Ascending aorta (tissue), 2 donors: Measurements from ENCODE around the gene MSH2. TPM values are rescaled to one million over a fixed set of nuclear protein-coding genes. Genes with fewer than 3 reads are reported as not detected.

Experiments used
- DNase-seq, 2 donors: peaks; one replicate each; pipeline ENCODE4 v3.0.0-alpha.2; 2019; ENCODE audit warnings: low spot score in 2 of 2
- H3K27ac ChIP-seq, 2 donors: fragments of 200-600 bp; sonication (generic); one replicate each; pipeline ENCODE4 v1.5.1; 2016 to 2017; ENCODE audit warnings: mild to moderate bottlenecking in 1 of 2
- H3K27me3 ChIP-seq: fragments of 200-600 bp; sonication (generic); one replicate; pipeline ENCODE4 v1.5.1; 2017
- H3K36me3 ChIP-seq, 2 donors: fragments of 200-600 bp; sonication (generic); one replicate each; pipeline ENCODE4 v1.5.1; 2016
- H3K4me1 ChIP-seq, 2 donors: fragments of 200-600 bp; sonication (generic); one replicate each; pipeline ENCODE4 v1.5.1; 2016 to 2017; ENCODE audit warnings: mild to moderate bottlenecking in 1 of 2
- H3K4me3 ChIP-seq, 2 donors: fragments of 200-600 bp; sonication (generic); one replicate each; pipeline ENCODE4 v1.5.1; 2016 to 2017; ENCODE audit warnings: mild to moderate bottlenecking in 1 of 2
- H3K9me3 ChIP-seq, 2 donors: fragments of 200-600 bp; sonication (generic); one replicate each; pipeline ENCODE4 v1.5.1; 2016
- intact Hi-C: fragments of 100-400 bp; cut with DNase I; formaldehyde crosslinking; loops from one replicate; pipeline ENCODE4 v1.15.1; 2023
- total RNA-seq: library from RNA; depleted of rRNA; stranded (reverse); fragments of >200 nt; gene quantifications from one replicate; pipeline ENCODE4 v1.1.0, GENCODE V29; 2016
- TF ChIP-seq, protein P1 (sequence below), 3 experiments: fragments of 200-600 bp in 2 of 3; fragments of 450-650 bp in 1 of 3; sonication (generic) in 2 of 3; IDR thresholded peaks; one replicate each; pipeline ENCODE4 v1.5.1; 2016 to 2019; ENCODE audit warnings: antibody characterized with exemption in 3 of 3, mild to moderate bottlenecking in 1 of 3, moderate library complexity in 1 of 3

Gene MSH2
- total RNA-seq, 1 donor from 2014 or later: 7.5 TPM

DNA sequence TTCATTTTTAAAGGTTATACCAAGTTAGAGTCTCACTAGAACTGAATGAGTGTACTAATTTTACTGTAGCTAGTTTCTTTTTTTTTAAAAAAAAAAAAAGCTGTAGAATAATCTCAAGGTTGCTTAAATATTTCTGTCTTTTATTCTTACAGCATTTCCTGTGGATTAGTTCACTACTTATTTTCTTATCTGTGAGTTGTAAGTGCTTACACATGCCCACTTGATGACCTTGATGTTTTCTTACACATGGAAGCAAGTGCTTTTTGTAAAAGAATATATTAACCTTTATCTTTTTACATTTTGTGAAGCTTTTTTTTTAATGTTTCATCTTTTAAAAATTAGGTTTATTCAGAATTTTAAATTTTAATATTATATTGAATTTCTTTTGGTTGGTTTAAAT, 57.8 kb downstream of the MSH2 start:
- no peak for DNase-seq
- intact Hi-C loops: no loop called here
- Histone ChIP-seq H3K27me3 (no peaks in the 10 kb centered on the region), H3K4me3 (no peak overlapping the region), H3K9me3 (no peaks in the 10 kb centered on the region), H3K36me3 (peaks cover 0 to 12% of the 10 kb centered on the region in 2 donors), H3K4me1 (no peaks in the 10 kb centered on the region), H3K27ac (no peak overlapping the region)
- TF ChIP-seq, protein P1, sequence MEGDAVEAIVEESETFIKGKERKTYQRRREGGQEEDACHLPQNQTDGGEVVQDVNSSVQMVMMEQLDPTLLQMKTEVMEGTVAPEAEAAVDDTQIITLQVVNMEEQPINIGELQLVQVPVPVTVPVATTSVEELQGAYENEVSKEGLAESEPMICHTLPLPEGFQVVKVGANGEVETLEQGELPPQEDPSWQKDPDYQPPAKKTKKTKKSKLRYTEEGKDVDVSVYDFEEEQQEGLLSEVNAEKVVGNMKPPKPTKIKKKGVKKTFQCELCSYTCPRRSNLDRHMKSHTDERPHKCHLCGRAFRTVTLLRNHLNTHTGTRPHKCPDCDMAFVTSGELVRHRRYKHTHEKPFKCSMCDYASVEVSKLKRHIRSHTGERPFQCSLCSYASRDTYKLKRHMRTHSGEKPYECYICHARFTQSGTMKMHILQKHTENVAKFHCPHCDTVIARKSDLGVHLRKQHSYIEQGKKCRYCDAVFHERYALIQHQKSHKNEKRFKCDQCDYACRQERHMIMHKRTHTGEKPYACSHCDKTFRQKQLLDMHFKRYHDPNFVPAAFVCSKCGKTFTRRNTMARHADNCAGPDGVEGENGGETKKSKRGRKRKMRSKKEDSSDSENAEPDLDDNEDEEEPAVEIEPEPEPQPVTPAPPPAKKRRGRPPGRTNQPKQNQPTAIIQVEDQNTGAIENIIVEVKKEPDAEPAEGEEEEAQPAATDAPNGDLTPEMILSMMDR (IDR thresholded peaks at IDR 0.05): no peak

DNA sequence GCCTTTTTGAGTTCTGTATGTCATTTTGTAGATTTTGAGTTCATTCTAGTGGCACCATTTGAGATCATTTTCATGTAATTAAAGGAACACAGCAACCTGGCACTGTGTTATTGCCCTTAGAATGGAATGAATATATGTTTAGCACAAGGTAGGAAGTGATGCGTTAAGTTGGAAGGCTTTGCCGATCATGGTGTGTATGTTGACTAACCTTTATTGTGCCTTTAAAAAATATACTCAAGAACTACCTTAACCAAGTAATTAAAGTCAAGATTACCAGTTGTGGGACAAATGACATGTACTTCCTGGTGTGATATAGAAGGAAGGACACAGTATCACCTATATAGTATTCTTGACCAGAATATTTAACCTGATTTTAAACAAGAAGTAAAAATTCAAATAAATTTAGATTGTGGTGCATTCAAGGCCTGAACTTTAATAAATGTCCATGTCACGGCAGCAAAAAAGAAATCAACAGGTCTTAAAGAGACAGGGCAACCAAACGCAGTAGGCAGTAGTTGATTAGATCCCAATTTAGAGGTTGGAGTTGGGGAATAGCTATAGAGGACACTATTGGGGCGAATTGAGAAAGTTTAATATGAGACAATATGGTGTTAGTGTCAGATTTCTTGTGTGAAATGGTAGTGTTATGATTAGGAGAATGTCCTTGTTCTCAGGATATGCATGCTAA, 68.6 kb downstream of the MSH2 start:
- Histone ChIP-seq H3K36me3 (peaks cover 0 to 18% of the 10 kb centered on the region in 2 donors), H3K4me3 (no peak overlapping the region), H3K4me1 (no peaks in the 10 kb centered on the region), H3K27me3 (no peaks in the 10 kb centered on the region), H3K27ac (no peak overlapping the region), H3K9me3 (no peaks in the 10 kb centered on the region)
- DNase-seq: no peak
- intact Hi-C loops: no loop called here
- TF ChIP-seq, protein P1 (IDR thresholded peaks at IDR 0.05): no peak

DNA sequence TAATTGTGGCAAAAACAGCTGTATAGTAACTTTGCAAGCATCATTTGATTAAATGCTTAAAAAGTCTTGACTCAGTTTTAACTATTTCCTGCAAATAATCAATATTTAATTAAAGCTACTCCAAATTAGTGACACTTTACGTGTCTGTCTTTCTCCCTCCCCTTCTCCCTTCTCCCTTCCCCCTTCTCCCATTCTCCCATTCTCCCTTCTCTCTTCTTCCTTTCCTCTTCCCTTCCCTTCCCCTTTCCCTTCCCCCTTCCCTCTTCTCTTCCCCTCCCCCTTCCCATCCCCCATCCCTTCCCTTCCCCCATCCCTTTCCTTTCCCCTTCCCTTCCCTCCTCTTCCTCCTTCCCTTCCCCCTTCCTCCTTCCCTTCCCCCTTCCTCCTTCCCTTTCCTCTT, 76.9 kb downstream of the MSH2 start:
- DNase-seq: no peak
- TF ChIP-seq, protein P1 (IDR thresholded peaks at IDR 0.05): no peak
- Histone ChIP-seq H3K4me1 (no peaks in the 10 kb centered on the region), H3K9me3 (no peaks in the 10 kb centered on the region), H3K36me3 (peaks cover 0 to 15% of the 10 kb centered on the region in 2 donors), H3K27me3 (no peaks in the 10 kb centered on the region), H3K4me3 (no peak overlapping the region), H3K27ac (no peak overlapping the region)
- intact Hi-C loops: no loop called here

DNA sequence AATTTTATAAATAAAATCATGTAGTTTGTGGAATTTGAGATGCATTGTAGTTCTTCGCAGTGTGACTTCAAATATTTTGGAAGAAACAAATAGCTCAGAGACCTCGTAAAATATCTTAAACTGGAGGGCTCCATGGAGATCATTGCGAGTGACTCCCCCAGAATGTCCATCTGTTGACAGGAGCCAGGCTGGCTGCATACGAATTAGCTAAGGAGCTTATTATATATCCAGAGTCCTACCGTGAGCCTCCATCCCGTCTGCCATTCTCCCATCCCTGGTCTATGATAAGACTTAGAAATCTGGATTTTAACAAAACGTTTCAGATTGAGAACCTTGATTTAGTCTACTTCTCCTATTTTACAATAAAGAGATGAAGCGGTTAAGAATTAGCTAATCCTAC, 80.2 kb downstream of the MSH2 start:
- intact Hi-C loops: no loop called here
- H3K4me3 ChIP-seq: no peak overlapping the region
- H3K27ac ChIP-seq: no peak overlapping the region
- H3K36me3 ChIP-seq: peaks cover 0 to 18% of the 10 kb centered on the region in 2 donors
- H3K9me3 ChIP-seq: no peaks in the 10 kb centered on the region
- TF ChIP-seq, protein P1 (IDR thresholded peaks at IDR 0.05): no peak
- no peak for DNase-seq
- H3K27me3 ChIP-seq: no peaks in the 10 kb centered on the region
- no peaks in the 10 kb centered on the region for H3K4me1 ChIP-seq

DNA sequence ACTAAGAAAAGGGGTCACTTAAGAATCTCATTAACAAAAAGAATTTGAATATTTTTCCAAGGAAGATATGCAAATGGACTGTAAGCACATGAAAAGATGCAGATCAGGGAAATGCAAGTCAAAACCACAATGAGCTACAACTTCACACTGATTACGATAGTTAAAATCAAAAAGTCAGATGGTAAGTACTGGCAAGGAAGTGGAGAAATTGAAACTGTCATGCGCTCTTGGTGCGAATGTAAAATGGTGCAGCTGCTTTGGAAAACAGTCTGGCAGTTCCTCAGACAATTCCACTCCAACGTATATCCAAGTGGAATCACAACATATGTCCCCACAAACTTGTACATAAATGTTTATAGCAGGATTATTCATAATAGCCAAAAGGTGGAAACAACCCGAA, 81.4 kb downstream of the MSH2 start:
- TF ChIP-seq, protein P1 (IDR thresholded peaks at IDR 0.05): no peak
- Histone ChIP-seq H3K4me3 (no peak overlapping the region), H3K36me3 (peaks cover 0 to 9% of the 10 kb centered on the region in 2 donors), H3K9me3 (no peaks in the 10 kb centered on the region), H3K27me3 (no peaks in the 10 kb centered on the region), H3K27ac (no peak overlapping the region), H3K4me1 (no peaks in the 10 kb centered on the region)
- intact Hi-C loops: no loop called here
- no peak for DNase-seq
